SK-N-MC (cell line): Measurements from ENCODE around the gene RNU5D-1.

Source experiments
- EZH2 ChIP-seq: fragments of 200-600 bp; sonication (generic); IDR thresholded peaks from one replicate; pipeline ENCODE4 v1.6.1; 2017; ENCODE audit warnings: antibody characterized with exemption
- POLR2AphosphoS5 ChIP-seq: IDR thresholded peaks from 2 replicates; pipeline ENCODE4 v1.6.1; 2012; ENCODE audit warnings: mild to moderate bottlenecking, low read depth, low read length, borderline replicate concordance

DNA sequence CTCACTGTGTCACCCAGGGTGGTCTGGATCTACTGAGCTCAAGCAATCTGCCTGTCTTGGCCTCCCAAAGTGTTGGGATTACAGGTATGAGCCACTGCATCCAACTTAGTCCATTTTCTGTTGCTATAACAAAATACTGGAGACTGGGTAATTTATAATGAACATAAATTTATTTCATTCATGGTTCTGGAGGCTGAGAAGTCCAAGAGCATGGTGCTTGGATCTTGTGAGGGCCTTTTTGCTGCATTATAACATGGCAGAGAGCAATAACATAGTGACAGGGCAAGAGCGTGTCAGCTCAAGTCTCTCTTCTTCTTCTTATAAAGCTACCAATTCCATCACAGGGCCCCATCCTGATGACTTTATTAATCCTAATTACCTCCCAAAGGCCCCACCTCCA is 5.0 kb upstream of the RNU5D-1 start:
- TF ChIP-seq POLR2AphosphoS5 = no peak
- no peak for TF ChIP-seq EZH2
